SK-N-SH treated with all-trans-retinoic acid at 6 μM for 48 hours (cell line): ENCODE data around the gene KRT78.

ENCODE experiments used
- BACH2 ChIP-seq: fragments of 250-450 bp; sonication (Bioruptor Pico); IDR thresholded peaks from 2 replicates; pipeline ENCODE4 v1.9.0; 2021; ENCODE audit warnings: mild to moderate bottlenecking, borderline replicate concordance
- CSDC2 ChIP-seq: fragments of 250-450 bp; sonication (Bioruptor Pico); IDR thresholded peaks from 2 replicates; pipeline ENCODE4 v1.5.0; 2020; ENCODE audit warnings: mild to moderate bottlenecking, moderate library complexity
- ISL1 ChIP-seq: fragments of 250-450 bp; sonication (Bioruptor Pico); IDR thresholded peaks from 2 replicates; pipeline ENCODE4 v2.1.2; 2022; ENCODE audit warnings: mild to moderate bottlenecking, moderate library complexity
- RARB ChIP-seq: fragments of 250-450 bp; sonication (Bioruptor Pico); IDR thresholded peaks from 2 replicates; pipeline ENCODE4 v1.8.0; 2021; ENCODE audit warnings: mild to moderate bottlenecking, moderate library complexity
- TCF4 ChIP-seq: fragments of 250-450 bp; sonication (Bioruptor Pico); IDR thresholded peaks from 2 replicates; pipeline ENCODE4 v1.8.0; 2021; ENCODE audit warnings: mild to moderate bottlenecking, moderate library complexity, borderline replicate concordance
- TOX ChIP-seq: fragments of 250-450 bp; sonication (Bioruptor Pico); IDR thresholded peaks from 2 replicates; pipeline ENCODE4 v1.8.0; 2021; ENCODE audit warnings: mild to moderate bottlenecking, moderate library complexity, borderline replicate concordance
- ZFP3 ChIP-seq: fragments of 250-450 bp; sonication (Bioruptor Pico); IDR thresholded peaks from 2 replicates; pipeline ENCODE4 v1.5.0; 2020; ENCODE audit warnings: mild to moderate bottlenecking, moderate library complexity
- TF ChIP-seq, protein P1 (sequence below): fragments of 250-450 bp; sonication (Bioruptor Pico); IDR thresholded peaks from 2 replicates; pipeline ENCODE4 v1.8.0; 2020; ENCODE audit warnings: mild to moderate bottlenecking, moderate library complexity, borderline replicate concordance
- TF ChIP-seq, protein P2 (sequence below): fragments of 250-450 bp; sonication (Bioruptor Pico); IDR thresholded peaks from 2 replicates; pipeline ENCODE4 v1.8.0; 2021; ENCODE audit warnings: low read depth, mild to moderate bottlenecking, moderate library complexity, borderline replicate concordance

DNA sequence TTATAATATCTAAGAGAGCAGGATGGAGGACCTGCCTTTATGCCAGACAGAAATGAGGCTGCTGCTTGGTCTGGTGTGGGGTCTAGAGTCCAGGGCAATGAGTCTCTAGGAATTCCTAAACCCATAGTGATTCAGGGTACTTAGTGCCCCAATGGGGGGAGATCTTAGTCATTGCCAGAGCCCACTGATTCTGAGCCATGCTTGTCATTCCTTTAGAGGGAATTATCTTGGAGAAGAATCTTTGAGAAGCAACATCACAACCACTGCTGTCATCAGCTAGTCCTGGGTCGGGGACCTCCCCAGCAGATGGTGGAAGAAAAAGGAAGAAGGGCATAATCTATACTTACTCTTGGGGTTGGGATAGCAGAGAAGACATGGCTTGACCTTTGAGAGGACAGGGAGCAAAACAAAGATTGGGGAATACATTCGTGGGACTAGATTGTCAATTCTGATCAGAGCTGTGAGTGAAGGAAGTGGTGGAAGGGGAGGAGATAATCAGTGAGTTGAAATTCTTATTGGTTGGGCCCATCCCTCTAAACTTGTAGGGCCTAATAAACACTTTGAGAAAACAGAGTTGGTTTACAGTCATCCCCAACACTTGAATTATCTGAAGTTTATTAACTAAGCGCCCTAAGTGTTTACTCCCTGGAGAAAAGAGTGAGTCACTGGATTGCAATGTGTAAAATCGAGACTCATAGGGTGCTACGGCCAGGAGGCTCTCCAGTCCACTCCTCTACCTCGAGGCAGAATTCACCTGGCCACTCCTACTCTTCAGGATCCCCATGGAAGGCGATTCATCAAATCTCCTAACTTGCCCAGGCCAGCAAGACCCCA is 49.9 kb downstream of the KRT78 start:
- no peak for TF ChIP-seq TCF4 (CRISPR knock-in tag)
- no peak for TF ChIP-seq ZFP3
- TF ChIP-seq RARB (CRISPR knock-in tag), result no peak
- TF ChIP-seq, protein P1, sequence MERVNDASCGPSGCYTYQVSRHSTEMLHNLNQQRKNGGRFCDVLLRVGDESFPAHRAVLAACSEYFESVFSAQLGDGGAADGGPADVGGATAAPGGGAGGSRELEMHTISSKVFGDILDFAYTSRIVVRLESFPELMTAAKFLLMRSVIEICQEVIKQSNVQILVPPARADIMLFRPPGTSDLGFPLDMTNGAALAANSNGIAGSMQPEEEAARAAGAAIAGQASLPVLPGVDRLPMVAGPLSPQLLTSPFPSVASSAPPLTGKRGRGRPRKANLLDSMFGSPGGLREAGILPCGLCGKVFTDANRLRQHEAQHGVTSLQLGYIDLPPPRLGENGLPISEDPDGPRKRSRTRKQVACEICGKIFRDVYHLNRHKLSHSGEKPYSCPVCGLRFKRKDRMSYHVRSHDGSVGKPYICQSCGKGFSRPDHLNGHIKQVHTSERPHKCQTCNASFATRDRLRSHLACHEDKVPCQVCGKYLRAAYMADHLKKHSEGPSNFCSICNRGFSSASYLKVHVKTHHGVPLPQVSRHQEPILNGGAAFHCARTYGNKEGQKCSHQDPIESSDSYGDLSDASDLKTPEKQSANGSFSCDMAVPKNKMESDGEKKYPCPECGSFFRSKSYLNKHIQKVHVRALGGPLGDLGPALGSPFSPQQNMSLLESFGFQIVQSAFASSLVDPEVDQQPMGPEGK (CRISPR knock-in tag), result no peak
- TF ChIP-seq TOX, result no peak
- no peak for TF ChIP-seq BACH2 (CRISPR knock-in tag)
- no peak for TF ChIP-seq ISL1 (CRISPR knock-in tag)
- TF ChIP-seq, protein P2, sequence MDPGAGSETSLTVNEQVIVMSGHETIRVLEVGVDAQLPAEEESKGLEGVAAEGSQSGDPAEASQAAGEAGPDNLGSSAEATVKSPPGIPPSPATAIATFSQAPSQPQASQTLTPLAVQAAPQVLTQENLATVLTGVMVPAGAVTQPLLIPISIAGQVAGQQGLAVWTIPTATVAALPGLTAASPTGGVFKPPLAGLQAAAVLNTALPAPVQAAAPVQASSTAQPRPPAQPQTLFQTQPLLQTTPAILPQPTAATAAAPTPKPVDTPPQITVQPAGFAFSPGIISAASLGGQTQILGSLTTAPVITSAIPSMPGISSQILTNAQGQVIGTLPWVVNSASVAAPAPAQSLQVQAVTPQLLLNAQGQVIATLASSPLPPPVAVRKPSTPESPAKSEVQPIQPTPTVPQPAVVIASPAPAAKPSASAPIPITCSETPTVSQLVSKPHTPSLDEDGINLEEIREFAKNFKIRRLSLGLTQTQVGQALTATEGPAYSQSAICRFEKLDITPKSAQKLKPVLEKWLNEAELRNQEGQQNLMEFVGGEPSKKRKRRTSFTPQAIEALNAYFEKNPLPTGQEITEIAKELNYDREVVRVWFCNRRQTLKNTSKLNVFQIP, result no peak
- no peak for TF ChIP-seq CSDC2 (CRISPR knock-in tag)
